Measurements from ENCODE around the gene LSM2. TPM values are rescaled to one million over a fixed set of nuclear protein-coding genes. Genes with fewer than 3 reads are reported as not detected.

The LSM2 gene
- total RNA-seq, 2 donors from 2014 or later: 33.0 to 33.5 TPM

DNA sequence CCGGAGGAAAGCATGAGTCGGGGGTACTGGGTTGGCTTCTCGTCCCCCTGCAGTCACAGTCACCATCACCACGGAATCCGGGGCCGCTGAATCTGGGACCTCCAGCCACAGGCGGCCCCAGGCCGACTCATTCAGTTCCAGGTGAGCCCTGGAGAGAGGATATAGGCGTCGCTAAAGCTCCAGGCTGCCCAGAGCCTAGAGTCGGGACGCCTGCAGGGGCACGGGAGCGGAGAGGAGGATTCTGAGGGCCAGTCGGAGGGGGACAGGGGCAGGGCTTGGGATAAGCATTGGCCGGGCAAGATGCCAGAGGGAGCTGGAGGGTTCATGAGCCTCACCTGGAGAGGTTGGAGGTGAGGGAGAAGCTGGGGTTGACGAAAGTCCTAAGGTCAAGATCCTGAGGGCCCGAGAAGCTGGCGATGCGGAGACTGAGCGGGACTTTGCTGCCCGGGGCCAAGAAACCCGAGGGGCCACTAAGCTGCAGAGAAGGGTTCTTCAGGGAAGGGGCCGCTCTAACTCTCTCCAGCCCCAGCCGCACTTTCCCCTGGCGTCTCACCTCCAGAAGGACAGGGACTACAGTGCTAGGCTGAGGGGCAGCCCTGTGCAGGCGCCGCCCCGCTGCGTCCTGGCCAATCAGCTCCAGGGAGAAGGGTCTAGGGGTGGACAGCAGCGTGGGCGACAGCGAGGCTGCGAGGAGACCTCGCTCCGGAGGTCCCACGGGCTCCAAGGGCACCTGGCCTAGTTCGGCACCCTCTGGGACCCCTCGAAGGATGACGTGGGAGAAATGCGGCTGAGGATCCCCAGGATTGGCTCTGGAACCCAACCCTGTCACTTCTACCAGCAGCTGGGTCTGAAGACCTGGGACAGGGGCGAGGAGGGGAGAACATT is 40.6 kb downstream of the LSM2 start:
- ATAC-seq (no peak), DNase-seq (peak in 1 of 2 donors; percentile 44)
- intact Hi-C loops (cut with DNase I, micrococcal nuclease): loop anchor here in 1 of 2 donors (5.0 kb wide), 1 partner anchor 84 kb away; the partner anchor contains the start of gene LY6G5C

DNA sequence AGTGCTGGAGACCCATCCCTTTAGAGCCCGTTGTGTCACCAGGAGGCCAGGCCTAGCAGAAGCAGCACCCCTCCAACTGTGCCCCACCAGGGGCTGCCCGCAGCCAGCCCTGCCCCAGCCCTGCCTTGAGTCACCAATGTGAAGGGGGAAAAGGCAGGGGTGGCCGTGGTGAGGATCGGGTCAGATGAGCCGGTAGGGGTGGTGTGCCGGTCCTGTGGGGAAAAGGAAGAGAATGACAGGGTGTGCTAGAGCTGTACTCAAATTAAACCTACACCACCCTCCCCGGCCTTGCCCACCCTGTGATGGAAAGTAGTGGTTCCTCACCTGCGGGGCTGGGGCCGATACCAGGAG is 41.2 kb downstream of the LSM2 start:
- ATAC-seq (no peak), DNase-seq (no peak)
- intact Hi-C loops (cut with DNase I, micrococcal nuclease): loop anchor here in 1 of 2 donors (5.0 kb wide), 1 partner anchor 83 kb away; the partner anchor contains the start of gene LY6G5C

DNA sequence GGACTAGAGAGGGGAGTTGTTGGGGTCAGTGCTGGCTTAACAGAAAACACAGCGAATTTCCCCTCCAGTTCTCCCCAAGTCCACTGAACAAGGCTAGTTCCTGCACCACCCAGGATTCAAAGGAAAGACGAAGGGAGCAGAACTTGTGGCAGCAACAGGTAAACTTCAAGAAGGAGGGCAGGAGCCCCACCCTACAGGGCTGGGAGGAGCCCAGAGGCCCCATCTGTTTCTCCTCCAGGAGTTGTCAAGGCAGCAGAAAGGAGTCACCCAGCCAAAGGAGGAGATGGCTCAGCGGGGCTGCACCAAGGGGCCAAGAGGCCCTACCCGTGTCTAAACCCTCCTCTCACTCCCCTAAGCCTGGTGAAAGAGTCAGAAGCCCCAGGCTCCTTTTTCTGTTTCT is 42.6 kb downstream of the LSM2 start:
- peak; percentile 19 for ATAC-seq
- intact Hi-C loops (cut with DNase I, micrococcal nuclease): no loop called here
- no peak for DNase-seq

- intact Hi-C loops (cut with DNase I, micrococcal nuclease): no loop called here
- ATAC-seq: peak; percentile 40
- DNase-seq: no peak
Observed at GRCh38 chr6:31763619-31763940, 43.2 kb downstream of the LSM2 start.

- intact Hi-C loops (cut with DNase I, micrococcal nuclease): no loop called here
- DNase-seq (no peak), ATAC-seq (no peak)
Observed at GRCh38 chr6:31762878-31763618, 43.7 kb downstream of the LSM2 start.

DNA sequence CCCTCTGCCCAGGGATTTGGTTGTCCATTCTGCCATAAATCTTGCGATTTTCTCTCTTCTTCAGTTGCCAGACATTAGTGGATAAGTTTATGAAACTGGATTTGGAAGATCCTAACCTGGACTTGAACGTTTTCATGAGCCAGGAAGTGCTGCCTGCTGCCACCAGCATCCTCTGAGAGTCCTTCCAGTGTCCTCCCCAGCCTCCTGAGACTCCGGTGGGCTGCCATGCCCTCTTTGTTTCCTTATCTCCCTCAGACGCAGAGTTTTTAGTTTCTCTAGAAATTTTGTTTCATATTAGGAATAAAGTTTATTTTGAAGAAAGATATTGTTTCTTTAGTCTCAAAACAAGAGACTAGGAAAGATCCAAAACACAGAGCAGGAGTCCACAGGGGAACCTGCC is 44.4 kb downstream of the LSM2 start, which contains the start of gene SAPCD1:
Gene SAPCD1, plus strand, starts transcription at position 301 of the 400 bp plus-strand sequence. CDS start 399 bp downstream, outside the sequence.
- DNase-seq (no peak), ATAC-seq (no peak)
- intact Hi-C loops (cut with DNase I, micrococcal nuclease): no loop called here

DNA sequence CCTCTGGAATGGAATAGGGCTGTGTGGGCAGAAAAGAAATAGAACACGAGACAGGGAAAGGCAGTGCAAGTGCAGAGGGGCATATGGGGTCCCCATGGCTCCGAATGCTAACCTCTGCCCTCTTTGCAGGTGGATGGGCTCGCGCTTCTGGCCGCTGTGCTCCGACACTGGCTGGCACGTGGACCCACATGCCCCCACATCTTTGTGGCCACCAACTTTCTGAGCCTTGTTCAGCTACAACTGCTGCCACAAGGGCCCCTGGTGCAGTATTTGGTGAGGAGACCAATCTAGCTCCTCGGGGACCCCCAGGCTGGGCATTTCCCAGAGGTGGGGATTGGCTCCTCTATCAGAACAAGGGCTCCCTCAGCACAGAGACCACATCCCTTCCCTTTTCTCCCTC is 45.4 kb downstream of the LSM2 start:
- no peak for DNase-seq
- no peak for ATAC-seq
- intact Hi-C loops (cut with DNase I, micrococcal nuclease): no loop called here

DNA sequence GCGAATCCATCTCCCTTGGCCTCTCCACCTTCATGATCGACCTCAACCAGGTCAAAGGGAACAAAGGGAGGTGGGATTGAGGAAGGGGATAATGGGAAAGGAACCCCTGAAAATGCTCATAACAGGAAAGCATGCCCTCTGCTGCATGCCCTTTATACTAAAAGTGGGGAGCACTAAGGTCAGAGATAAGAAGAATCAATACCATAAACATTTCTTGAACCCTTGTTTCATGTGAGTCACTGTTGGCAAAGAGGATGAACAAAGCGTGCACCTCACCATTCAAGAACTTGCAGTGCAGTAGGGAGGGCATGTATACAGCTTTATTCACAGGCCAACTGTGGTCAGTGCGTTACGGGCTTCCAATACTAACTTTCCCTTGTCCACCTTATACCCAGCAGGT is 46.0 kb downstream of the LSM2 start:
- DNase-seq (no peak), ATAC-seq (no peak)
- intact Hi-C loops (cut with DNase I, micrococcal nuclease): no loop called here

DNA sequence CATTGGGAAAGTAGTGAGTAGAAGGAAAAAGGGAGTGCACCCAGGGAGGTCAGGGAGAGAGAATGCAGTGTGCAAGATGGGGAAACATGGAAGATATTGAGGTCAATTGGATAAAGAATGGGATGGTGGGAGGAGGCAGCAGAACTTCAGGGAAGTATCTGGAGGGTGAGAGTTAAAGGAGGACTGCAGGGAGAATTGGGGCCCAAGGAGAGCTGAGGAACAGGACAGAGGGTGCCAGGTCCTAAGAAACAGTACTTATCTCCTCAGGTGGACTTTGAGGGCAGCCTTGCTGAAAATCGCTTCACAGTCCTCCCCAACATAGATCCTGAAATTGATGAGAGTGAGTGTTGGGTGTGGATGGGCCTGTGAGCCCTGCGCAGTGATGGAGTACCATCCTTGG is 48.5 kb downstream of the LSM2 start:
- DNase-seq: no peak
- intact Hi-C loops (cut with DNase I, micrococcal nuclease): no loop called here
- no peak for ATAC-seq

- DNase-seq (no peak), ATAC-seq (no peak)
- intact Hi-C loops (cut with DNase I, micrococcal nuclease): no loop called here
Observed at GRCh38 chr6:31752739-31753319, 53.9 kb downstream of the LSM2 start.

GRCh38 chr6:31750411-31751022 is 56.2 kb downstream of the LSM2 start:
- ATAC-seq (no peak), DNase-seq (no peak)
- intact Hi-C loops (cut with DNase I, micrococcal nuclease): no loop called here

DNA sequence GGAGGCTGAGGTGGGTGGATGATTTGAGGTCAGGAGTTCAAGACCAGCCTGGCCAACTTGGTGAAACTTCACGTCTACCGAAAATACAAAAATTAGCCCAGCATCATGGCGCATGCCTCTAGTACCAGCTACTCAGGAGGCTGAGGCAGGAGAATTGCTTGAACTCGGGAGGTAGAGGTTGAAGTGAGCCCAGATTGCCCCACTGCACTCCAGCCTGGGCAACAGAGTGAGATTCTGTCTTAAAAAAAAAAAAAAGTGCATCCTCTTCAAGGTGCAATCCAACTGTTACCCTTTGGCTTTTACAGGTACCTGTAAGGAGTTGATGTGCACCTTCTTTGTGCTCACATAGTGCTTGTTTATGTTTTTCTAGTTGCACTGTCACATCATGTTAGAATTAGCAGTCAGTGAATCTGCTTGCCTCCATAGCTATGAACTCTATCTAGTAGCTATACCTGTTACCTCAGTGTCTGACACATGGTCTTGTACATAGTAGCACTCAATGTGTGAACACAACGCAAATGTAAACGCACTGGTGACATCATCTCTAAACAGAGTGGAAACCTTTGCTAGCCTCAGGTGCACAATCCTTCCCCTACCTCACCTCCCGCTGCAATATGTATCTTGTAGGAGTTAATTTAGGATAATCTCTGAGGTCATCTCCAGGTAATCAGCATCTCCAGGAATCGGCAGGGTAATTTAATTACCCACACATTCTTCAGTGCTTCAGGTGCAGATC is 57.3 kb downstream of the LSM2 start:
- no peak for DNase-seq
- no peak for ATAC-seq
- intact Hi-C loops (cut with DNase I, micrococcal nuclease): no loop called here

Other genes starting within 250 kb of the LSM2 start
- gene LTA, start 234.7 kb downstream of the LSM2 start, total RNA-seq: under 1 TPM in 1 of 2 donors, not detected in 1; 0.36 TPM
- gene TNF, start 231.4 kb downstream of the LSM2 start, total RNA-seq: 1 to 10 TPM in 1 of 2 donors, under 1 TPM in 1; 0.27 to 1.4 TPM
- 1 to 10 TPM in 1 of 2 donors, under 1 TPM in 1; 0.70 to 3.0 TPM for gene LTB, start 224.5 kb downstream of the LSM2 start, total RNA-seq
- 1 to 10 TPM; 2.4 to 5.8 TPM for gene LST1, start 220.7 kb downstream of the LSM2 start, total RNA-seq
- 1 to 10 TPM in 1 of 2 donors, not detected in 1; 1.1 TPM for gene NCR3, start 214.0 kb downstream of the LSM2 start, total RNA-seq
- gene AIF1, start 191.7 kb downstream of the LSM2 start, total RNA-seq: 10 to 100 TPM in 1 of 2 donors, 1 to 10 TPM in 1; 5.2 to 15.0 TPM
- gene PRRC2A, start 186.3 kb downstream of the LSM2 start, total RNA-seq: 100 to 1,000 TPM in 1 of 2 donors, 10 to 100 TPM in 1; 92.9 to 110 TPM
- 100 to 1,000 TPM; 272 to 282 TPM for gene BAG6, start 154.3 kb downstream of the LSM2 start, total RNA-seq
- 1 to 10 TPM; 2.0 to 3.1 TPM for gene APOM, start 151.1 kb downstream of the LSM2 start, total RNA-seq
- gene C6orf47, start 146.2 kb downstream of the LSM2 start, total RNA-seq: 10 to 100 TPM; 35.7 to 36.3 TPM
- 10 to 100 TPM; 11.1 to 15.2 TPM for gene GPANK1, start 142.0 kb downstream of the LSM2 start, total RNA-seq
- 100 to 1,000 TPM; 137 to 155 TPM for gene CSNK2B, start 140.9 kb downstream of the LSM2 start, total RNA-seq
- 1 to 10 TPM; 8.7 to 9.9 TPM for gene LY6G5B, start 137.0 kb downstream of the LSM2 start, total RNA-seq
- gene LY6G5C, start 125.9 kb downstream of the LSM2 start, total RNA-seq: 1 to 10 TPM; 1.6 to 2.5 TPM
- gene ABHD16A, start 103.6 kb downstream of the LSM2 start, total RNA-seq: 10 to 100 TPM; 51.5 to 53.9 TPM
- not detected for gene LY6G6F, start 100.1 kb downstream of the LSM2 start, total RNA-seq
- gene LY6G6D, start 91.6 kb downstream of the LSM2 start, total RNA-seq: not detected
- gene LY6G6C, start 85.2 kb downstream of the LSM2 start, total RNA-seq: not detected
- gene MPIG6B, start 83.6 kb downstream of the LSM2 start, total RNA-seq: under 1 TPM in 1 of 2 donors, not detected in 1; 0.20 TPM
- 100 to 1,000 TPM in 1 of 2 donors, 10 to 100 TPM in 1; 84.2 to 139 TPM for gene DDAH2, start 77.7 kb downstream of the LSM2 start, total RNA-seq
- 100 to 1,000 TPM; 502 to 513 TPM for gene CLIC1, start 70.4 kb downstream of the LSM2 start, total RNA-seq
- gene MSH5, start 67.0 kb downstream of the LSM2 start, total RNA-seq: 10 to 100 TPM; 18.7 to 26.9 TPM
- gene SAPCD1, start 44.3 kb downstream of the LSM2 start, total RNA-seq: 1 to 10 TPM; 3.2 to 3.9 TPM
- 10 to 100 TPM; 11.4 to 11.8 TPM for gene VWA7, start 29.6 kb downstream of the LSM2 start, total RNA-seq
- gene VARS1, start 11.2 kb downstream of the LSM2 start, total RNA-seq: 10 to 100 TPM; 35.3 to 58.1 TPM
- gene HSPA1L, start 8.3 kb upstream of the LSM2 start, total RNA-seq: 1 to 10 TPM in 1 of 2 donors, under 1 TPM in 1; 0.89 to 1.1 TPM
- gene HSPA1A, start 8.6 kb upstream of the LSM2 start, total RNA-seq: 100 to 1,000 TPM; 124 to 136 TPM
- gene HSPA1B, start 20.8 kb upstream of the LSM2 start, total RNA-seq: 100 to 1,000 TPM; 252 to 296 TPM
- gene NEU1, start 55.9 kb upstream of the LSM2 start, total RNA-seq: 10 to 100 TPM; 33.1 to 63.5 TPM
- gene SLC44A4, start 72.0 kb upstream of the LSM2 start, total RNA-seq: 100 to 1,000 TPM; 763 to 988 TPM
- 10 to 100 TPM; 28.0 to 30.5 TPM for gene EHMT2, start 90.7 kb upstream of the LSM2 start, total RNA-seq
- gene ZBTB12, start 95.1 kb upstream of the LSM2 start, total RNA-seq: 1 to 10 TPM; 2.7 to 2.9 TPM
- gene C2, start 120.8 kb upstream of the LSM2 start, total RNA-seq: 10 to 100 TPM in 1 of 2 donors, 1 to 10 TPM in 1; 6.1 to 18.2 TPM
- gene CFB, start 139.1 kb upstream of the LSM2 start, total RNA-seq: 10 to 100 TPM; 22.2 to 58.8 TPM
- gene NELFE, start 152.0 kb upstream of the LSM2 start, total RNA-seq: 10 to 100 TPM; 47.9 to 51.3 TPM
- gene SKIC2, start 152.2 kb upstream of the LSM2 start, total RNA-seq: 10 to 100 TPM; 55.4 to 70.8 TPM
- gene DXO, start 165.2 kb upstream of the LSM2 start, total RNA-seq: 10 to 100 TPM; 14.4 to 15.8 TPM
- 10 to 100 TPM in 1 of 2 donors, 1 to 10 TPM in 1; 4.1 to 40.0 TPM for gene C4A, start 175.1 kb upstream of the LSM2 start, total RNA-seq
- 10 to 100 TPM in 1 of 2 donors, 1 to 10 TPM in 1; 3.8 to 31.2 TPM for gene C4B, start 207.8 kb upstream of the LSM2 start, total RNA-seq
- gene CYP21A2, start 231.4 kb upstream of the LSM2 start, total RNA-seq: under 1 TPM in 1 of 2 donors, not detected in 1; 0.15 TPM